BE2C (cell line): ENCODE data around the gene SCN4A.
A peak's percentile ranks its signal among the peaks of the same experiment; 100 is the strongest.

Experiments used
- DNase-seq: peaks from one replicate; pipeline ENCODE4 v3.0.0-alpha.2; 2020
- H3K27me3 ChIP-seq: fragments of 250-450 bp; sonication (Bioruptor Pico); 2 replicates; pipeline ENCODE4 v1.5.1; 2020; ENCODE audit warnings: mild to moderate bottlenecking
- H3K36me3 ChIP-seq: fragments of 250-450 bp; sonication (Bioruptor Pico); 2 replicates; pipeline ENCODE4 v1.5.1; 2020; ENCODE audit warnings: mild to moderate bottlenecking
- H3K4me1 ChIP-seq: fragments of 250-450 bp; sonication (Bioruptor Pico); 2 replicates; pipeline ENCODE4 v1.5.1; 2020
- H3K4me3 ChIP-seq: 2 replicates; pipeline ENCODE4 v1.5.1; 2011; ENCODE audit warnings: low read depth, low read length
- H3K9me3 ChIP-seq: fragments of 250-450 bp; sonication (Bioruptor Pico); 2 replicates; pipeline ENCODE4 v1.5.1; 2020
- CTCF ChIP-seq: IDR thresholded peaks from 2 replicates; pipeline ENCODE4 v1.5.1; 2012; ENCODE audit warnings: mild to moderate bottlenecking, low read depth, low read length

SCN4A gene

GRCh38 chr17:63946440-63947363 lies 26.0 kb downstream of the SCN4A start:
- Histone ChIP-seq H3K27me3 (no peaks in the 10 kb centered on the region), H3K36me3 (no peaks in the 10 kb centered on the region), H3K9me3 (no peaks in the 10 kb centered on the region), H3K4me1 (no peaks in the 10 kb centered on the region), H3K4me3 (no peak overlapping the region)
- peak; percentile 69 for TF ChIP-seq CTCF
- peak; percentile 74 for DNase-seq

GRCh38 chr17:63945784-63946439 lies 26.8 kb downstream of the SCN4A start:
- Histone ChIP-seq H3K4me3 (no peak overlapping the region), H3K4me1 (no peaks in the 10 kb centered on the region), H3K36me3 (no peaks in the 10 kb centered on the region), H3K9me3 (no peaks in the 10 kb centered on the region), H3K27me3 (no peaks in the 10 kb centered on the region)
- no peak for DNase-seq
- TF ChIP-seq CTCF: no peak

GRCh38 chr17:63944736-63945499 lies 27.8 kb downstream of the SCN4A start:
- no peaks in the 10 kb centered on the region for H3K27me3 ChIP-seq
- H3K36me3 ChIP-seq: no peaks in the 10 kb centered on the region
- no peak for TF ChIP-seq CTCF
- H3K4me3 ChIP-seq: no peak overlapping the region
- H3K4me1 ChIP-seq: no peaks in the 10 kb centered on the region
- no peak for DNase-seq
- H3K9me3 ChIP-seq: no peaks in the 10 kb centered on the region

GRCh38 chr17:63943745-63944144 lies 29.0 kb downstream of the SCN4A start:
- H3K4me3 ChIP-seq: no peak overlapping the region
- no peaks in the 10 kb centered on the region for H3K9me3 ChIP-seq
- no peaks in the 10 kb centered on the region for H3K4me1 ChIP-seq
- H3K27me3 ChIP-seq: no peaks in the 10 kb centered on the region
- TF ChIP-seq CTCF: peak; percentile 32
- no peaks in the 10 kb centered on the region for H3K36me3 ChIP-seq
- DNase-seq: no peak

GRCh38 chr17:63942309-63942985 lies 30.3 kb downstream of the SCN4A start:
- no peaks in the 10 kb centered on the region for H3K4me1 ChIP-seq
- no peak for DNase-seq
- no peak overlapping the region for H3K4me3 ChIP-seq
- no peaks in the 10 kb centered on the region for H3K27me3 ChIP-seq
- no peaks in the 10 kb centered on the region for H3K36me3 ChIP-seq
- no peaks in the 10 kb centered on the region for H3K9me3 ChIP-seq
- no peak for TF ChIP-seq CTCF
